SH-SY5Y (cell line): ENCODE measurements around the gene LAMA5.

Source experiments
- GATA2 ChIP-seq: IDR thresholded peaks from 2 replicates; pipeline ENCODE4 v1.6.1; 2011; ENCODE audit warnings: mild to moderate bottlenecking, low read depth, low read length
- GATA3 ChIP-seq: IDR thresholded peaks from 2 replicates; pipeline ENCODE4 v1.6.1; 2011; ENCODE audit warnings: low read depth, mild to moderate bottlenecking, low read length, moderate library complexity

DNA sequence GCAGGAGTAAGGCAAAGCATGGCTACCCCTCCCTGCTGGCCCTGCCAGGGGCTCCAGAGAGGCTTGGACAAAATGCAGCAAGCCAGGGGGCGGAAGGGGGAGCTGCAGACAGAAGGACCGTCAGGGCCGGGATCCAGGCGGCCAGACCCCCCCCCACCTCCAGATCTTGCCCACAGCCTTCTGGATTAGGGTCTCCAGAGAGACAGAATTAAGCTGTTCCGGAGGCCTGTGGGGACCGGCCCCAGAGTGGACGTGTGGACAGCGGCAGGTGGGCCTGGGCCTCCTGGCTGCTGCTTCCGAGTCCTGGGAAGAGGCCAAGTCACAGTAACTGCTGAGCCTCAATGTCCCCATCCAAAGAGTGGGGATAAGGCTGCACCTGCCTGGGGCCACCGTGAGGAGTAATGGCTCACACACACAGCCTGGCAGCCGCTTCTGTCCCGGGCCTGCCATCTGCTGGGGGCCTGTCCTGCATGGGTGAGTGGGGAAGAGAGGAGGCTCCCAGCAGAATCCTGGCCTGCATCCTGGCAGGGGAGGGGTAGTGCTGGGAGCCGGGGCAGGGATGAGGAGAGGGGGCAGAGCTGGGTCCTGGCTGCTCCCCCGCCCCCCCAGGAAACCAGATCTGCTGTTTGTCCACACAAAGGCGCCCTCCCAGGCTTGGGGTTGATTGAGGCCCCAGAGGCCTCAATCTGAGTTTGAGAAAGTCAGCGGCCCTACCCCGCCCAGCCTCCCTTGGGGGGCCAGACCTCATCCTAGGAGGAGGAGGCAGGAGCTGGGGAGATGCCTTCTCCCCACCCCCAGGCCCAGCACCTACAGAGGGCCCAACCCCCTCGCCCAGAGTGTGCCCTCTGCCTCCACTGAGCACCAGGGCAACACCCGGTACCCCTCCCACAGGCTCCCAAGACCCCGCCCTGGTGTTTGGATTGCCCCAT lies 3.9 kb downstream of the LAMA5 start:
- TF ChIP-seq GATA2 (no peak), GATA3 (no peak)
